Mesodermal cell (in vitro differentiated cells): Measurements from ENCODE around the gene EPHB1.

Source experiments
- H3K27ac ChIP-seq: 2 replicates; pipeline ENCODE4 v1.7.0; 2013; ENCODE audit warnings: mild to moderate bottlenecking, low read depth, low read length, moderate library complexity; ENCODE audit not compliant: severe bottlenecking
- H3K36me3 ChIP-seq: 2 replicates; pipeline ENCODE4 v1.7.1; 2013; ENCODE audit warnings: mild to moderate bottlenecking, low read length, moderate library complexity; ENCODE audit not compliant: control insufficient read depth, insufficient read depth
- H3K4me1 ChIP-seq: one replicate; pipeline ENCODE4 v1.7.1; 2013; ENCODE audit warnings: mild to moderate bottlenecking, low read length; ENCODE audit not compliant: insufficient read depth, control insufficient read depth, poor library complexity, severe bottlenecking
- H3K4me3 ChIP-seq: 2 replicates; pipeline ENCODE4 v1.7.0; 2013; ENCODE audit warnings: low read length, control low read depth, mild to moderate bottlenecking; ENCODE audit not compliant: insufficient read depth, poor library complexity, severe bottlenecking; ENCODE audit errors: extremely low read depth
- H3K9me3 ChIP-seq: 2 replicates; pipeline ENCODE4 v1.7.1; 2013; ENCODE audit warnings: mild to moderate bottlenecking, low read length, moderate library complexity; ENCODE audit not compliant: control insufficient read depth
- WGBS, 2 experiments: methylation state at CpG; one replicate each; pipeline ENCODE4 v1.1.5; 2013; ENCODE audit warnings: missing lambda C conversion rate in 2 of 2; ENCODE audit not compliant: insufficient coverage in 2 of 2; 5-methylcytosine and 5-hydroxymethylcytosine counted together

The EPHB1 gene

GRCh38 chr3:135149707-135150681 lies 354.9 kb downstream of the EPHB1 start:
- no peaks in the 10 kb centered on the region for H3K36me3 ChIP-seq
- 87 to 88% methylated on average over 11 of the region's 12 CpGs for WGBS, 2 experiments
- H3K9me3 ChIP-seq, result no peaks in the 10 kb centered on the region
- no peaks in the 10 kb centered on the region for H3K4me1 ChIP-seq
- H3K27ac ChIP-seq, result no peak overlapping the region
- no peak overlapping the region for H3K4me3 ChIP-seq

- H3K27ac ChIP-seq, result no peak overlapping the region
- no peak overlapping the region for H3K4me3 ChIP-seq
- no peaks in the 10 kb centered on the region for H3K36me3 ChIP-seq
- no peaks in the 10 kb centered on the region for H3K9me3 ChIP-seq
- 94 to 100% methylated on average over 2 of the region's 2 CpGs for WGBS, 2 experiments
- no peaks in the 10 kb centered on the region for H3K4me1 ChIP-seq
These were observed 359.1 kb downstream of the EPHB1 start for GRCh38 chr3:135154186-135154585.

GRCh38 chr3:135155228-135155627 lies 360.2 kb downstream of the EPHB1 start:
- 62 to 98% methylated on average over 1 to 3 of the region's 4 CpGs for WGBS, 2 experiments
- no peaks in the 10 kb centered on the region for H3K36me3 ChIP-seq
- H3K27ac ChIP-seq, result no peak overlapping the region
- H3K9me3 ChIP-seq, result no peaks in the 10 kb centered on the region
- no peaks in the 10 kb centered on the region for H3K4me1 ChIP-seq
- H3K4me3 ChIP-seq, result no peak overlapping the region

- Histone ChIP-seq H3K9me3 (no peaks in the 10 kb centered on the region), H3K4me1 (no peaks in the 10 kb centered on the region), H3K4me3 (no peak overlapping the region), H3K36me3 (no peaks in the 10 kb centered on the region), H3K27ac (no peak overlapping the region)
- WGBS, 2 experiments, result 91 to 100% methylated on average over 1 to 5 of the region's 5 CpGs
These were observed 360.7 kb downstream of the EPHB1 start for GRCh38 chr3:135155791-135156190.

GRCh38 chr3:135157045-135157740 lies 362.1 kb downstream of the EPHB1 start:
- Histone ChIP-seq H3K4me3 (no peak overlapping the region), H3K9me3 (no peaks in the 10 kb centered on the region), H3K4me1 (no peaks in the 10 kb centered on the region), H3K36me3 (no peaks in the 10 kb centered on the region), H3K27ac (no peak overlapping the region)
- WGBS, 2 experiments, result 71 to 93% methylated on average over 2 to 3 of the region's 6 CpGs

GRCh38 chr3:135158520-135158919 lies 363.5 kb downstream of the EPHB1 start:
- no peaks in the 10 kb centered on the region for H3K4me1 ChIP-seq
- no peak overlapping the region for H3K27ac ChIP-seq
- 86 to 88% methylated on average over 4 to 5 of the region's 5 CpGs for WGBS, 2 experiments
- no peaks in the 10 kb centered on the region for H3K36me3 ChIP-seq
- no peaks in the 10 kb centered on the region for H3K9me3 ChIP-seq
- H3K4me3 ChIP-seq, result no peak overlapping the region

- no peaks in the 10 kb centered on the region for H3K9me3 ChIP-seq
- WGBS, 2 experiments, result 33 to 56% methylated on average over 1 of the region's 2 CpGs
- H3K27ac ChIP-seq, result no peak overlapping the region
- no peak overlapping the region for H3K4me3 ChIP-seq
- no peaks in the 10 kb centered on the region for H3K36me3 ChIP-seq
- no peaks in the 10 kb centered on the region for H3K4me1 ChIP-seq
These were observed 364.7 kb downstream of the EPHB1 start for GRCh38 chr3:135159681-135160247.

- Histone ChIP-seq H3K9me3 (no peaks in the 10 kb centered on the region), H3K4me1 (no peaks in the 10 kb centered on the region), H3K27ac (no peak overlapping the region), H3K36me3 (no peaks in the 10 kb centered on the region), H3K4me3 (no peak overlapping the region)
- 100% methylated on average over 1 of the region's 1 CpG; no CpG with 5 or more reads in 1 of the 2 experiments for WGBS, 2 experiments
These were observed 366.4 kb downstream of the EPHB1 start for GRCh38 chr3:135161425-135161824.

- WGBS, 2 experiments, result 94 to 100% methylated on average over 3 to 4 of the region's 5 CpGs
- H3K4me3 ChIP-seq, result no peak overlapping the region
- H3K36me3 ChIP-seq, result no peaks in the 10 kb centered on the region
- H3K4me1 ChIP-seq, result no peaks in the 10 kb centered on the region
- H3K9me3 ChIP-seq, result no peaks in the 10 kb centered on the region
- no peak overlapping the region for H3K27ac ChIP-seq
These were observed 368.6 kb downstream of the EPHB1 start for GRCh38 chr3:135163701-135164100.

GRCh38 chr3:135165260-135165659 lies 370.2 kb downstream of the EPHB1 start:
- no peaks in the 10 kb centered on the region for H3K4me1 ChIP-seq
- no peaks in the 10 kb centered on the region for H3K36me3 ChIP-seq
- no peaks in the 10 kb centered on the region for H3K9me3 ChIP-seq
- H3K27ac ChIP-seq, result no peak overlapping the region
- 90 to 98% methylated on average over 5 of the region's 5 CpGs for WGBS, 2 experiments
- no peak overlapping the region for H3K4me3 ChIP-seq
